HepG2 (cell line): ENCODE data around the gene HYAL2. TPM values are rescaled to one million over a fixed set of nuclear protein-coding genes. Genes with fewer than 3 reads are reported as not detected.
A peak's percentile ranks its signal among the peaks of the same experiment; 100 is the strongest.

ENCODE experiments used
- EED ChIP-seq: sonication (generic); formaldehyde crosslinking; IDR thresholded peaks from 2 replicates; pipeline ENCODE4 v1.5.0; 2020; ENCODE audit warnings: mild to moderate bottlenecking, missing genetic modification reagents
- HOXA5 ChIP-seq: sonication (generic); formaldehyde crosslinking; IDR thresholded peaks from 2 replicates; pipeline ENCODE4 v1.4.0; 2020; ENCODE audit warnings: missing genetic modification reagents
- MTA1 ChIP-seq: sonication (generic); formaldehyde crosslinking; IDR thresholded peaks from 2 replicates; pipeline ENCODE4 v1.4.0; 2020; ENCODE audit warnings: missing genetic modification reagents, mild to moderate bottlenecking, borderline replicate concordance
- NFE2L1 ChIP-seq: sonication (generic); formaldehyde crosslinking; IDR thresholded peaks from 2 replicates; pipeline ENCODE4 v1.4.0; 2020; ENCODE audit warnings: missing genetic modification reagents, mild to moderate bottlenecking, borderline replicate concordance
- TCF12 ChIP-seq, 2 experiments: fragments of 450-650 bp in 1 of 2; sonication (generic) in 1 of 2; formaldehyde crosslinking in 1 of 2; IDR thresholded peaks; 2 replicates each; pipeline versions ENCODE4 v1.6.1 to v1.8.0; 2017 to 2022; ENCODE audit warnings: antibody characterized with exemption in 1 of 2, mild to moderate bottlenecking in 1 of 2, missing genetic modification reagents in 1 of 2, moderate library complexity in 1 of 2
- YY1 ChIP-seq: IDR thresholded peaks from 2 replicates; pipeline ENCODE4 v1.6.1; 2011; ENCODE audit warnings: low read length, low read depth, moderate library complexity, mild to moderate bottlenecking; ENCODE audit not compliant: insufficient read depth, insufficient replicate concordance
- ZBTB37 ChIP-seq: sonication (generic); formaldehyde crosslinking; IDR thresholded peaks from 2 replicates; pipeline ENCODE4 v1.4.0; 2020; ENCODE audit warnings: mild to moderate bottlenecking, missing genetic modification reagents
- ZIK1 ChIP-seq: sonication (generic); formaldehyde crosslinking; IDR thresholded peaks from 2 replicates; pipeline ENCODE4 v1.5.0; 2020; ENCODE audit warnings: mild to moderate bottlenecking, low read depth, missing genetic modification reagents, borderline replicate concordance
- ZNF224 ChIP-seq: sonication (generic); formaldehyde crosslinking; IDR thresholded peaks from 2 replicates; pipeline ENCODE4 v1.5.0; 2020; ENCODE audit warnings: mild to moderate bottlenecking, missing genetic modification reagents
- ZNF367 ChIP-seq: sonication (generic); formaldehyde crosslinking; IDR thresholded peaks from 2 replicates; pipeline ENCODE4 v1.4.0; 2020; ENCODE audit warnings: missing genetic modification reagents, borderline replicate concordance
- ZNF407 ChIP-seq: sonication (generic); formaldehyde crosslinking; IDR thresholded peaks from one replicate; pipeline ENCODE4 v1.5.1; 2020; ENCODE audit warnings: mild to moderate bottlenecking, missing genetic modification reagents; ENCODE audit errors: not compliant biosample characterization
- ZNF431 ChIP-seq: sonication (generic); formaldehyde crosslinking; IDR thresholded peaks from 2 replicates; pipeline ENCODE4 v1.9.0; 2022; ENCODE audit warnings: missing genetic modification reagents, low read depth, mild to moderate bottlenecking, borderline replicate concordance
- ZNF432 ChIP-seq: sonication (generic); formaldehyde crosslinking; IDR thresholded peaks from 2 replicates; pipeline ENCODE4 v1.5.0; 2020; ENCODE audit warnings: missing genetic modification reagents, mild to moderate bottlenecking, borderline replicate concordance
- ZNF574 ChIP-seq: sonication (generic); formaldehyde crosslinking; IDR thresholded peaks from 2 replicates; pipeline ENCODE4 v1.4.0; 2020; ENCODE audit warnings: missing genetic modification reagents
- ZNF607 ChIP-seq: sonication (generic); formaldehyde crosslinking; IDR thresholded peaks from 2 replicates; pipeline ENCODE4 v1.5.1; 2020; ENCODE audit warnings: missing genetic modification reagents, mild to moderate bottlenecking, borderline replicate concordance
- polyA plus RNA-seq, 8 experiments: library from polyadenylated mRNA; depleted of rRNA in 3 of 8; stranded (reverse) in 7 of 8; unstranded in 1 of 8; fragments of >200 nt; fragmentation: Illumina TruSeq in 4 of 8; extraction: Trizol in 4 of 8; gene quantifications; 2 replicates each; pipeline versions ENCODE4 v1.2.1 to v1.2.3, GENCODE V29; 2011 to 2016; ENCODE audit warnings: low read depth in 4 of 8, missing spikeins in 1 of 8, mixed read lengths in 1 of 8; ENCODE audit not compliant: insufficient read depth in 1 of 8
- total RNA-seq, 5 experiments: library from RNA; depleted of rRNA; stranded (reverse); fragments of >200 nt; fragmentation: Illumina TruSeq; extraction: Trizol; gene quantifications; 2 replicates each; pipeline ENCODE4 v1.2.3, GENCODE V29; 2016; ENCODE audit warnings: low read depth in 1 of 5

The HYAL2 gene
- total and polyA plus RNA-seq, 2 of the 13 experiments (the other 11 are each of a cell fraction or from before 2014, with no cell fraction given) = 76.2 to 102 TPM

- TF ChIP-seq ZNF407 = peak; percentile 27
- no peak for TF ChIP-seq ZNF367 (CRISPR knock-in tag)
- TF ChIP-seq ZNF432 = no peak
- TF ChIP-seq ZNF574 (CRISPR knock-in tag) = peak; percentile 97
- 0 out of 2 replicates have a peak, but pooled peaks have one; percentile 57 for TF ChIP-seq MTA1 (CRISPR knock-in tag)
- TF ChIP-seq ZNF607 = peak; percentile 26; the same call in 1 of the 2 replicates
- TF ChIP-seq TCF12 (IDR thresholded peaks at IDR 0.05) = no peak
- no peak for TF ChIP-seq TCF12 (CRISPR knock-in tag; IDR thresholded peaks at IDR 0.05)
- TF ChIP-seq ZNF224 (CRISPR knock-in tag) = no peak
- peak; percentile 64; the same call in 1 of the 2 replicates for TF ChIP-seq EED (CRISPR knock-in tag)
- no peak for TF ChIP-seq ZBTB37 (CRISPR knock-in tag)
- peak; percentile 86 for TF ChIP-seq ZIK1 (CRISPR knock-in tag)
- peak; percentile 24; the same call in 1 of the 2 replicates for TF ChIP-seq HOXA5
- no peak for TF ChIP-seq YY1
- peak; percentile 78; the same call in 1 of the 2 replicates for TF ChIP-seq ZNF431 (CRISPR knock-in tag)
- 0 out of 2 replicates have a peak, but pooled peaks have one; percentile 60 for TF ChIP-seq NFE2L1 (CRISPR knock-in tag)
Measured at GRCh38 chr3:50298836-50299637, 23.5 kb downstream of the HYAL2 start, which contains the start of the genes HYAL3 and NAA80 (continued).
